Neuronal stem cell (in vitro differentiated cells): ENCODE measurements around the gene DNAH11.

Experiments used
- DNase-seq: peaks from one replicate; pipeline ENCODE4 v3.0.0-alpha.2; 2013; ENCODE audit warnings: low spot score
- H2AFZ ChIP-seq: one replicate; pipeline ENCODE4 v1.6.1; 2013; ENCODE audit warnings: mild to moderate bottlenecking, low read length, inconsistent platforms
- H2AK5ac ChIP-seq: 2 replicates; pipeline ENCODE4 v1.6.1; 2013; ENCODE audit warnings: low read depth, mild to moderate bottlenecking, inconsistent platforms, low read length, moderate library complexity, mixed read lengths
- H2BK120ac ChIP-seq: 2 replicates; pipeline ENCODE4 v1.6.1; 2013; ENCODE audit warnings: low read depth, mild to moderate bottlenecking, inconsistent platforms, low read length, moderate library complexity, mixed read lengths
- H2BK12ac ChIP-seq: one replicate; pipeline ENCODE4 v1.6.1; 2013; ENCODE audit warnings: low read length, inconsistent platforms
- H2BK15ac ChIP-seq: 2 replicates; pipeline ENCODE4 v1.6.1; 2013; ENCODE audit warnings: mild to moderate bottlenecking, low read length, inconsistent platforms, mixed read lengths
- H2BK5ac ChIP-seq: one replicate; pipeline ENCODE4 v1.6.1; 2013; ENCODE audit warnings: inconsistent platforms, mild to moderate bottlenecking, low read length, moderate library complexity
- H3K14ac ChIP-seq: one replicate; pipeline ENCODE4 v1.6.1; 2013; ENCODE audit warnings: low read length, inconsistent platforms
- H3K18ac ChIP-seq: 2 replicates; pipeline ENCODE4 v1.6.1; 2013; ENCODE audit warnings: low read length, inconsistent platforms
- H3K23ac ChIP-seq: 2 replicates; pipeline ENCODE4 v1.6.1; 2013; ENCODE audit warnings: low read depth, mild to moderate bottlenecking, mixed read lengths, low read length, inconsistent platforms; ENCODE audit not compliant: poor library complexity
- H3K27ac ChIP-seq: replicated peaks from 3 replicates; pipeline ENCODE4 v1.5.1; 2013; ENCODE audit warnings: low read length, inconsistent platforms
- H3K27me3 ChIP-seq, 3 experiments: 2 replicates each; pipeline ENCODE4 v1.6.1; 2013; ENCODE audit warnings: low read length in 3 of 3, mild to moderate bottlenecking in 2 of 3, inconsistent platforms in 1 of 3, low read depth in 1 of 3, mixed read lengths in 1 of 3, moderate library complexity in 1 of 3; ENCODE audit not compliant: control insufficient read depth in 3 of 3, insufficient read depth in 3 of 3
- H3K36me3 ChIP-seq, 2 donors: replicated peaks in 1 of 2; 2 replicates each; pipeline ENCODE4 v1.6.1; 2013; ENCODE audit warnings: low read length in 2 of 2; ENCODE audit not compliant: control insufficient read depth in 2 of 2, insufficient read depth in 2 of 2
- H3K4ac ChIP-seq: 2 replicates; pipeline ENCODE4 v1.6.1; 2013; ENCODE audit warnings: inconsistent platforms, mild to moderate bottlenecking, low read length, moderate library complexity
- H3K4me1 ChIP-seq, 2 donors: 1 replicate in 1 of 2; 2 replicates in 1 of 2; pipeline ENCODE4 v1.6.1; 2013; ENCODE audit warnings: low read length in 2 of 2, low read depth in 1 of 2; ENCODE audit not compliant: control insufficient read depth in 2 of 2, insufficient read depth in 1 of 2
- H3K4me2 ChIP-seq: one replicate; pipeline ENCODE4 v1.6.1; 2013; ENCODE audit warnings: mild to moderate bottlenecking, low read length, inconsistent platforms; ENCODE audit not compliant: insufficient read depth, poor library complexity, severe bottlenecking
- H3K4me3 ChIP-seq, 2 donors: 2 replicates each; pipeline ENCODE4 v1.5.1; 2013; ENCODE audit warnings: low read length in 2 of 2, mild to moderate bottlenecking in 2 of 2, inconsistent platforms in 1 of 2, moderate library complexity in 1 of 2
- H3K79me1 ChIP-seq: one replicate; pipeline ENCODE4 v1.6.1; 2013; ENCODE audit warnings: low read depth, mild to moderate bottlenecking, inconsistent platforms, low read length, moderate library complexity
- H3K9ac ChIP-seq: one replicate; pipeline ENCODE4 v1.6.1; 2013; ENCODE audit warnings: mild to moderate bottlenecking, low read depth, low read length, inconsistent platforms; ENCODE audit not compliant: poor library complexity
- H3K9me3 ChIP-seq, 2 donors: replicated peaks in 1 of 2; 2 replicates each; pipeline versions ENCODE3 to v1.6.1; 2013; ENCODE audit warnings: low read length in 2 of 2, mild to moderate bottlenecking in 2 of 2, inconsistent platforms in 1 of 2, low read depth in 1 of 2, mixed read lengths in 1 of 2, moderate library complexity in 1 of 2; ENCODE audit not compliant: control insufficient read depth in 2 of 2, insufficient read depth in 1 of 2
- H4K8ac ChIP-seq: one replicate; pipeline ENCODE4 v1.6.1; 2013; ENCODE audit warnings: low read depth, mild to moderate bottlenecking, inconsistent platforms, low read length, moderate library complexity
- H4K91ac ChIP-seq: one replicate; pipeline ENCODE4 v1.6.1; 2013; ENCODE audit warnings: low read length, low read depth, mild to moderate bottlenecking, inconsistent platforms; ENCODE audit not compliant: poor library complexity
- WGBS, 2 donors: extraction: QIAGEN DNeasy Blood & Tissue Kit; methylation state at CpG; one replicate each; pipeline ENCODE4 v1.1.7; 2013; ENCODE audit warnings: missing lambda C conversion rate in 2 of 2, mixed read lengths in 1 of 2; ENCODE audit not compliant: insufficient read length in 2 of 2, insufficient replicate concordance in 1 of 2; ENCODE audit errors: extremely low coverage in 2 of 2; 5-methylcytosine and 5-hydroxymethylcytosine counted together

The DNAH11 gene

DNA sequence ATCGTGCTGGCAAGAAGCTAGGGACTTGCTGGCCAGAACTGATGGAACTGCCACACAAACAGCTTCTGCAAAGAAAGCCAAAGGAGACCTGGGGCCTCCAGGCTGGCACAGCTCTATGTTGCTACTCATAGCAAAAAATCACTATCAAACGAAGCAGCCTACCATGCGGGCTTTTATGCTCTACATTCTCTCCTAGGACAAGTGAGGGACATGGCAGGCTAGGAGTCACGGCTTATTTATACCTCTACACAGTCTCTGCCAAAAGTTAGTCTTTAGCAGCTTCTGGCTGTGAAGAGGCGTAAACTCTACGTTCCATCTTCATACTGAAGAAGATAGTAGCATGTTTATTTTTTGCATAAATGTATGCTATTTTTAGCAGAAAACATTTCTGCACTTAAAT lies 367.4 kb downstream of the DNAH11 start:
- WGBS, 2 donors = no CpG with 5 or more reads among the region's 6 CpGs
- Histone ChIP-seq H3K14ac (no peak overlapping the region), H3K9ac (no peak overlapping the region), H4K8ac (no peak overlapping the region), H3K9me3 (no peaks in the 10 kb centered on the region), H2BK120ac (no peak overlapping the region), H3K23ac (no peak overlapping the region), H2BK5ac (no peak overlapping the region), H3K18ac (no peak overlapping the region), H3K79me1 (no peaks in the 10 kb centered on the region), H3K4me3 (no peak overlapping the region), H3K27ac (no peak overlapping the region), H3K27me3 (no peaks in the 10 kb centered on the region), H3K4me2 (no peak overlapping the region), H2BK15ac (no peak overlapping the region), H4K91ac (no peak overlapping the region), H2BK12ac (no peak overlapping the region), H2AK5ac (no peak overlapping the region), H3K4me1 (no peaks in the 10 kb centered on the region), H3K4ac (no peak overlapping the region), H2AFZ (no peak overlapping the region), H3K36me3 (peaks cover 13 to 70% of the 10 kb centered on the region in 2 donors)
- DNase-seq = no peak

DNA sequence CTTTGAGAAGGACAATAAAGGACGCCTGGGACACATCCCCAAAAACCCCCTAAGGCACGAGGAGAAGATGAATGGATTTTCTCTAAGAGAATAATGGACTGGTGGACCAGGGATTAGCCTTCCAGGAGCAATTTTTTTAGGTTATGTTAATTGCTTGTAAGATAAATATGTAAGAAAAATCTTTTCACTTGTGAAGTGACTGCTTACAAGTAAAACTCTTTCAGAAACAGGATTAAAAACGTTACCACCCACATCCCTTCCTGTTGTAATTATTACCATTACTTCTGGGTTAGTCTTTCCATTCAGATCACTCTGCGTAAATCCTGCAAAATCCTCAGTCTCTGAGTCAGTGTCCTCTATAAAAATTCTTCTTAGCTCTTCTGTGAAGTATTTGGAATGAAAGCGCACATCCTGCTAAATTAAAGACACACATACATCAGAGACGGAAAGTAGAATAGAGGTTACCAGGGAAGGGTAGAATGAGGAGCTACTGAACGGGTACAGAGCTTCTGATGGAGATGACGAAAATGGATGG lies 368.6 kb downstream of the DNAH11 start:
- Histone ChIP-seq H3K4me3 (no peak overlapping the region), H2BK5ac (no peak overlapping the region), H3K27me3 (no peaks in the 10 kb centered on the region), H3K9ac (no peak overlapping the region), H3K14ac (no peak overlapping the region), H3K4ac (no peak overlapping the region), H3K4me2 (no peak overlapping the region), H3K4me1 (no peaks in the 10 kb centered on the region), H3K79me1 (no peaks in the 10 kb centered on the region), H4K91ac (no peak overlapping the region), H4K8ac (no peak overlapping the region), H2AK5ac (no peak overlapping the region), H3K18ac (no peak overlapping the region), H3K23ac (no peak overlapping the region), H2BK12ac (no peak overlapping the region), H3K27ac (no peak overlapping the region), H3K36me3 (peaks cover 8 to 64% of the 10 kb centered on the region in 2 donors), H2AFZ (no peak overlapping the region), H3K9me3 (no peaks in the 10 kb centered on the region), H2BK120ac (no peak overlapping the region), H2BK15ac (no peak overlapping the region)
- WGBS, 2 donors = no CpG with 5 or more reads among the region's 8 CpGs
- no peak for DNase-seq

DNA sequence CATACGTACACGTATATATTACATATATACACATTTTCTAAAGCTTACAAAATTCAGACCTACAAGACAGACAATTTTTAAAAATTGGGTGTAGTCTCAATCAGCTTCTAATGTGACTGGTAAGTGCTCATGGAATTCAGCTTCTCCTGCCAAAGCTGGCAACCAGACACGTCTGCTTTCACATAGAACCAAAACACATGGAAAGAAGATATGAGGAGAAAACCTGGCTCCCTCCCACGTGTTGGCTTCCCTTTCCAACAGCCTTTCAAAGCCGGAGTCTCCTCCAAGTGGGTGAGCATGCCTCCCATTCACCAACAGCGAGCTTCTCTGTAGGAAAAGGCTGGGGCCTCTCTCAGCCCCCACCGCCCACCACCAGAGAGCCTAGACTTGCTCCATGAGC lies 369.5 kb downstream of the DNAH11 start:
- Histone ChIP-seq H2BK12ac (no peak overlapping the region), H4K91ac (no peak overlapping the region), H3K9ac (no peak overlapping the region), H3K23ac (no peak overlapping the region), H2AFZ (no peak overlapping the region), H3K14ac (no peak overlapping the region), H3K4me1 (peaks cover 0 to 3% of the 10 kb centered on the region in 2 donors), H2BK5ac (no peak overlapping the region), H3K27me3 (no peaks in the 10 kb centered on the region), H3K36me3 (peaks cover 8 to 55% of the 10 kb centered on the region in 2 donors), H3K79me1 (no peaks in the 10 kb centered on the region), H2BK15ac (no peak overlapping the region), H3K4me3 (no peak overlapping the region), H2AK5ac (no peak overlapping the region), H3K18ac (no peak overlapping the region), H3K9me3 (no peaks in the 10 kb centered on the region), H3K27ac (no peak overlapping the region), H3K4me2 (no peak overlapping the region), H4K8ac (no peak overlapping the region), H3K4ac (no peak overlapping the region), H2BK120ac (no peak overlapping the region)
- 100% methylated on average over 2 of the region's 7 CpGs; no CpG with 5 or more reads in 1 of the 2 donors for WGBS, 2 donors
- DNase-seq = no peak

DNA sequence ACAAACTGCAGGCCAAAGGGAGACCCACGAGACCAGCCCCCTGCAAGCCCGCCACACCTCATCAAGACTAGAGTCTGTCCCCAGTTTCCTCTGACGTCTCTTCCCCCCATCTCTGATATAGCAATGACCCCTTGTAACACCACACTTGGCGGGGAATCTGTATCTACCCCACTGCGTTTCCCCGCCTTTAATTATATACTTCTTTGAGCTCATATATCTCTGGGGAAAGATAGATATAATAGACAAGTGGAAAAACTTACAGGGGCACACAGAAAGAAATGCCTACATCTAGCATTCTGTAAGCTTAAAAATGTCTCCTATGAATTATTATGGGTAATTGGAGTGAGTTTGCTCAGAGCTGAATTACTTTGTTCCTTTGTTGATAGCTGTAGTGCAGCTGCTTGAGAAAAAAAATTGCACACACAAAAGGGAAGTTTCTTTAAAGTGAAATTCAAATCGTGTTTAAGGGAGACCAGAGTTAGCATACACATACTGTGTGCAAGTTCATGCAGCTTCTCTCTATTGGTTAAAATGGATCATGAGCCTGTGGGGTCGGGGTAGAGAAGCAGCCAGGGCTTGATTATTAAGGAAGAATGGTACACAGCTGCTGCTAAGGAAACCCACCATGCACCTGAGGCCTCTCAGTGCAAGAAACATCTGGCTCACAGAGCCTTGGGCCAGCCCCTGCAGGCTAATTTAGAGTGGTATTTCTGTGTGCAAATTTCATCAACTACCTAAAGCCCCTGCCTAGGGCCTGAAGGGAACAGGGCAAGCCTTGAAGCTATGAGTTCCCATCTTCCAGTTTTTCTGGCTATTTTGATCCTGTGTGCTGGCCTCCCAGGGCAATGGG lies 370.3 kb downstream of the DNAH11 start:
- H3K4ac ChIP-seq = no peak overlapping the region
- no peak overlapping the region for H2AFZ ChIP-seq
- no CpG with 5 or more reads among the region's 8 CpGs for whole genome bisulfite sequencing, 2 donors
- no peak overlapping the region for H2BK120ac ChIP-seq
- H4K8ac ChIP-seq = no peak overlapping the region
- no peak overlapping the region for H2BK15ac ChIP-seq
- H2BK12ac ChIP-seq = no peak overlapping the region
- H3K9me3 ChIP-seq = no peaks in the 10 kb centered on the region
- H3K9ac ChIP-seq = no peak overlapping the region
- H3K14ac ChIP-seq = no peak overlapping the region
- peaks cover 3 to 47% of the 10 kb centered on the region in 2 donors for H3K36me3 ChIP-seq
- no peak overlapping the region for H2AK5ac ChIP-seq
- peaks cover 0 to 3% of the 10 kb centered on the region in 2 donors for H3K4me1 ChIP-seq
- H3K4me3 ChIP-seq = no peak overlapping the region
- H3K23ac ChIP-seq = no peak overlapping the region
- H3K27ac ChIP-seq = no peak overlapping the region
- no peaks in the 10 kb centered on the region for H3K79me1 ChIP-seq
- no peaks in the 10 kb centered on the region for H3K27me3 ChIP-seq
- no peak overlapping the region for H3K18ac ChIP-seq
- H2BK5ac ChIP-seq = no peak overlapping the region
- no peak for DNase-seq
- H3K4me2 ChIP-seq = no peak overlapping the region
- H4K91ac ChIP-seq = no peak overlapping the region
